GM18499 (cell line): ENCODE data around the gene DPYSL3.

Experiments used
- ATAC-seq: cut with Tn5 transposase; IDR thresholded peaks from one replicate; pipeline ENCODE4 v1.9.1; 2021; ENCODE audit warnings: moderate number of reproducible peaks; ENCODE audit not compliant: insufficient read depth, unreplicated experiment

DPYSL3 gene

GRCh38 chr5:147479949-147480348 lies 29.9 kb downstream of the DPYSL3 start:
- ATAC-seq, result no peak

- no peak for ATAC-seq
Observed at GRCh38 chr5:147479444-147479843, 30.4 kb downstream of the DPYSL3 start.

- ATAC-seq, result no peak
Observed at GRCh38 chr5:147474140-147474539, 35.7 kb downstream of the DPYSL3 start.

- no peak for ATAC-seq
Observed at GRCh38 chr5:147472664-147473475, 37.0 kb downstream of the DPYSL3 start.

GRCh38 chr5:147467973-147468508 lies 41.8 kb downstream of the DPYSL3 start:
- ATAC-seq, result no peak

- no peak for ATAC-seq
Observed at GRCh38 chr5:147466360-147466980, 43.4 kb downstream of the DPYSL3 start.

- ATAC-seq, result no peak
Observed at GRCh38 chr5:147465747-147466146, 44.1 kb downstream of the DPYSL3 start.

GRCh38 chr5:147464211-147464610 lies 45.7 kb downstream of the DPYSL3 start:
- no peak for ATAC-seq

- ATAC-seq, result no peak
Observed at GRCh38 chr5:147461915-147462314, 48.0 kb downstream of the DPYSL3 start.

- ATAC-seq, result no peak
Observed at GRCh38 chr5:147460380-147460779, 49.5 kb downstream of the DPYSL3 start.

GRCh38 chr5:147458581-147458980 lies 51.3 kb downstream of the DPYSL3 start:
- ATAC-seq, result no peak

- ATAC-seq, result no peak
Observed at GRCh38 chr5:147455822-147456450, 53.9 kb downstream of the DPYSL3 start.

GRCh38 chr5:147454996-147455677 lies 54.7 kb downstream of the DPYSL3 start:
- no peak for ATAC-seq

- peak; percentile 56 for ATAC-seq
Observed at GRCh38 chr5:147453875-147454814, 55.7 kb downstream of the DPYSL3 start.

GRCh38 chr5:147452165-147452811 lies 57.6 kb downstream of the DPYSL3 start:
- ATAC-seq, result no peak

- no peak for ATAC-seq
Observed at GRCh38 chr5:147451193-147451592, 58.7 kb downstream of the DPYSL3 start.

GRCh38 chr5:147450606-147451005 lies 59.3 kb downstream of the DPYSL3 start:
- ATAC-seq, result no peak

- no peak for ATAC-seq
Observed at GRCh38 chr5:147448766-147449165, 61.1 kb downstream of the DPYSL3 start.

- no peak for ATAC-seq
Observed at GRCh38 chr5:147446523-147446922, 63.3 kb downstream of the DPYSL3 start.
